Caco-2 (cell line): Measurements from ENCODE around the gene ENTREP3. TPM values are rescaled to one million over a fixed set of nuclear protein-coding genes. Genes with fewer than 3 reads are reported as not detected.

Experiments
- BruUV-seq: library from RNA; stranded (reverse); fragments of 400-500 nt; replicated peaks from 2 replicates; lab custom pipeline; 2021; lab: Mats Ljungman, UMichigan
- CTCF ChIA-PET: fragments of 300-600 bp; sonication (Branson Sonifier 250); formaldehyde crosslinking; loops from one replicate; lab custom pipeline; 2022; ENCODE audit warnings: antibody characterized with exemption; lab: Charles Lee
- POLR2A ChIA-PET: fragments of 300-600 bp; sonication (Branson Sonifier 250); formaldehyde crosslinking; loops from one replicate; lab custom pipeline; 2022; ENCODE audit warnings: antibody characterized with exemption; lab: Charles Lee
- DNase-seq, 2 experiments: peaks; one replicate each; pipeline versions ENCODE4 v3.0.0 to v3.0.0-alpha.2; 2020 to 2022
- H3K27me3 ChIP-seq: replicated peaks from 2 replicates; pipeline ENCODE4 v1.6.0; 2011; ENCODE audit warnings: low read length; ENCODE audit not compliant: control insufficient read depth, insufficient read depth
- H3K36me3 ChIP-seq: 2 replicates; pipeline ENCODE4 v1.5.1; 2011; ENCODE audit warnings: low read length; ENCODE audit not compliant: control insufficient read depth, insufficient read depth
- H3K4me1 ChIP-seq: fragments of 250-450 bp; sonication (Bioruptor Pico); 2 replicates; pipeline ENCODE4 v1.5.1; 2020; ENCODE audit warnings: mild to moderate bottlenecking
- H3K4me3 ChIP-seq: 2 replicates; pipeline ENCODE4 v1.5.1; 2011; ENCODE audit warnings: low read depth, mild to moderate bottlenecking, control low read depth, low read length
- H3K9me3 ChIP-seq: fragments of 250-450 bp; sonication (Bioruptor Pico); 2 replicates; pipeline ENCODE4 v1.5.1; 2020; ENCODE audit warnings: mild to moderate bottlenecking, moderate library complexity
- H3K27ac Mint-ChIP-seq: one replicate; pipeline ENCODE4 v1.8.0; 2022; ENCODE audit warnings: mixed read lengths; ENCODE audit not compliant: unreplicated experiment
- H3K27me3 Mint-ChIP-seq: one replicate; pipeline ENCODE4 v1.8.0; 2022; ENCODE audit warnings: mixed read lengths; ENCODE audit not compliant: insufficient read depth, unreplicated experiment
- H3K36me3 Mint-ChIP-seq: one replicate; pipeline ENCODE4 v1.8.0; 2022; ENCODE audit warnings: mild to moderate bottlenecking, mixed read lengths; ENCODE audit not compliant: insufficient read depth, unreplicated experiment
- H3K4me1 Mint-ChIP-seq: one replicate; pipeline ENCODE4 v1.8.0; 2022; ENCODE audit warnings: low read depth, mixed read lengths; ENCODE audit not compliant: unreplicated experiment
- H3K4me3 Mint-ChIP-seq: one replicate; pipeline ENCODE4 v1.8.0; 2022; ENCODE audit warnings: mild to moderate bottlenecking, moderate library complexity, mixed read lengths; ENCODE audit not compliant: unreplicated experiment
- H3K9me3 Mint-ChIP-seq: one replicate; pipeline ENCODE4 v1.8.0; 2022; ENCODE audit warnings: mixed read lengths; ENCODE audit not compliant: unreplicated experiment
- intact Hi-C: fragments of 100-400 bp; cut with micrococcal nuclease; formaldehyde crosslinking; loops from one replicate; pipeline ENCODE4 v1.10.0; 2022; ENCODE audit not compliant: unreplicated experiment
- total RNA-seq: library from RNA; stranded (reverse); gene quantifications from 2 replicates; pipeline ENCODE4 v1.2.3, GENCODE V29; 2022
- TF ChIP-seq, protein P1 (sequence below), 2 experiments: fragments of 200-600 bp in 1 of 2; IDR thresholded peaks; 1 replicate in 1 of 2; 2 replicates in 1 of 2; pipeline versions ENCODE4 v1.5.1 to v1.8.0; 2011 to 2022; ENCODE audit warnings: antibody characterized with exemption in 1 of 2, control low read depth in 1 of 2, inconsistent platforms in 1 of 2, low read depth in 1 of 2, low read length in 1 of 2, mild to moderate bottlenecking in 1 of 2, moderate library complexity in 1 of 2; ENCODE audit not compliant: insufficient read depth in 1 of 2, severe bottlenecking in 1 of 2, unreplicated experiment in 1 of 2

Gene ENTREP3
- total RNA-seq, 1 experiment from 2014 or later = 33.1 TPM

- Histone ChIP-seq H3K27me3 (no peaks in the 10 kb centered on the region), H3K4me1 (peaks cover 4% of the 10 kb centered on the region; the same call in 1 of the 2 replicates), H3K36me3 (peaks cover 2% of the 10 kb centered on the region; the same call in 1 of the 2 replicates), H3K9me3 (no peaks in the 10 kb centered on the region), H3K4me3 (no peak overlapping the region)
- TF ChIP-seq, protein P1, sequence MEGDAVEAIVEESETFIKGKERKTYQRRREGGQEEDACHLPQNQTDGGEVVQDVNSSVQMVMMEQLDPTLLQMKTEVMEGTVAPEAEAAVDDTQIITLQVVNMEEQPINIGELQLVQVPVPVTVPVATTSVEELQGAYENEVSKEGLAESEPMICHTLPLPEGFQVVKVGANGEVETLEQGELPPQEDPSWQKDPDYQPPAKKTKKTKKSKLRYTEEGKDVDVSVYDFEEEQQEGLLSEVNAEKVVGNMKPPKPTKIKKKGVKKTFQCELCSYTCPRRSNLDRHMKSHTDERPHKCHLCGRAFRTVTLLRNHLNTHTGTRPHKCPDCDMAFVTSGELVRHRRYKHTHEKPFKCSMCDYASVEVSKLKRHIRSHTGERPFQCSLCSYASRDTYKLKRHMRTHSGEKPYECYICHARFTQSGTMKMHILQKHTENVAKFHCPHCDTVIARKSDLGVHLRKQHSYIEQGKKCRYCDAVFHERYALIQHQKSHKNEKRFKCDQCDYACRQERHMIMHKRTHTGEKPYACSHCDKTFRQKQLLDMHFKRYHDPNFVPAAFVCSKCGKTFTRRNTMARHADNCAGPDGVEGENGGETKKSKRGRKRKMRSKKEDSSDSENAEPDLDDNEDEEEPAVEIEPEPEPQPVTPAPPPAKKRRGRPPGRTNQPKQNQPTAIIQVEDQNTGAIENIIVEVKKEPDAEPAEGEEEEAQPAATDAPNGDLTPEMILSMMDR (IDR thresholded peaks at IDR 0.05; ENCODE audit: insufficient read depth in 1 of 2, low read depth in 1 of 2, low read length in 1 of 2, severe bottlenecking in 1 of 2, unreplicated experiment in 1 of 2) = no peak
- CTCF ChIA-PET = no interaction called here
- no TSS peak for BruUV-seq
- Mint-ChIP-seq H3K27ac (no peak overlapping the region), H3K4me1 (no peaks in the 10 kb centered on the region), H3K27me3 (no peaks in the 10 kb centered on the region), H3K9me3 (no peaks in the 10 kb centered on the region), H3K36me3 (peaks cover 7% of the 10 kb centered on the region), H3K4me3 (no peak overlapping the region)
- intact Hi-C loops = no loop called here
- no peak for DNase-seq
- POLR2A ChIA-PET = no interaction called here
These were observed 29.8 kb upstream of the ENTREP3 start for GRCh38 chr1:155285063-155285462.

DNA sequence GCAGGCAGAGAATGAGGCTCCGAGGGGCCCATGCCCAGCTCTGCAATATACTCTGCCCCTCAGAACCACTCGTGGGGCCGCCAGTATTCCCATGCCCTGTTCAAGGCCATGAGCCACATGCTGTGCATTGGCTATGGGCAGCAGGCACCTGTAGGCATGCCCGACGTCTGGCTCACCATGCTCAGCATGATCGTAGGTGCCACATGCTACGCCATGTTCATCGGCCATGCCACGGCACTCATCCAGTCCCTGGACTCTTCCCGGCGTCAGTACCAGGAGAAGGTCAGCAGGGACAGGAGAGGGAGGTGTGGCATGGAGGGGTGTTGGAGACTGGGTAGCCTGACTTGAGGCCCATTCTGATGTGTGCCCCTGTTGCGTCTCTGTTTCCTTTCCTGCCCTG is 29.2 kb upstream of the ENTREP3 start:
- Mint-ChIP-seq H3K36me3 (peaks cover 9% of the 10 kb centered on the region), H3K27ac (no peak overlapping the region), H3K4me3 (no peak overlapping the region), H3K27me3 (no peaks in the 10 kb centered on the region), H3K4me1 (no peaks in the 10 kb centered on the region), H3K9me3 (no peaks in the 10 kb centered on the region)
- no peaks in the 10 kb centered on the region for H3K9me3 ChIP-seq
- H3K27me3 ChIP-seq = no peaks in the 10 kb centered on the region
- no peak overlapping the region for H3K4me3 ChIP-seq
- H3K36me3 ChIP-seq = peaks cover 2% of the 10 kb centered on the region; the same call in 1 of the 2 replicates
- ChIA-PET POLR2A (no interaction called here), CTCF (no interaction called here)
- no TSS peak for BruUV-seq
- intact Hi-C loops = no loop called here
- TF ChIP-seq, protein P1 (IDR thresholded peaks at IDR 0.05; ENCODE audit: insufficient read depth in 1 of 2, low read depth in 1 of 2, low read length in 1 of 2, severe bottlenecking in 1 of 2, unreplicated experiment in 1 of 2) = no peak
- peaks cover 4% of the 10 kb centered on the region; the same call in 1 of the 2 replicates for H3K4me1 ChIP-seq
- DNase-seq = no peak

DNA sequence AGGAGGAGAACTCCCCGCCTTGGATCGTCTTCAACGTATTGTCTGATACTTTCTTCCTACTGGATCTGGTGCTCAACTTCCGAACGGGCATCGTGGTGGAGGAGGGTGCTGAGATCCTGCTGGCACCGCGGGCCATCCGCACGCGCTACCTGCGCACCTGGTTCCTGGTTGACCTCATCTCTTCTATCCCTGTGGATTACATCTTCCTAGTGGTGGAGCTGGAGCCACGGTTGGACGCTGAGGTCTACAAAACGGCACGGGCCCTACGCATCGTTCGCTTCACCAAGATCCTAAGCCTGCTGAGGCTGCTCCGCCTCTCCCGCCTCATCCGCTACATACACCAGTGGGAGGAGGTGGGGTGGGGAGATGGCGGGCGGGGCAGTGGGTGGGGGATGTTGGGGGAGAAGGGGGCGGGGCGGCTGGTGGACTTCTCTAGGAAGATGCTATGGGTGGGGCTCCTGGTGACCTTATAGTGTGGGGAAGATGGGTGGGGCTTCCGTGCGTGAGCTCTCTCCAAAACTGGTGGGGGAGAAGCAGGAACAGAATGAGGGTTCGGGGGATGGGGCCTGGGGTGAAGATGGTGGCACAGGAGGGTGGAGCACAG is 27.3 kb upstream of the ENTREP3 start:
- Mint-ChIP-seq H3K4me3 (no peak overlapping the region), H3K36me3 (peaks cover 13% of the 10 kb centered on the region), H3K9me3 (no peaks in the 10 kb centered on the region), H3K27me3 (no peaks in the 10 kb centered on the region), H3K4me1 (peaks cover 7% of the 10 kb centered on the region), H3K27ac (no peak overlapping the region)
- ChIA-PET POLR2A (no interaction called here), CTCF (no interaction called here)
- Histone ChIP-seq H3K36me3 (peaks cover 2% of the 10 kb centered on the region; the same call in 1 of the 2 replicates), H3K9me3 (no peaks in the 10 kb centered on the region), H3K27me3 (no peaks in the 10 kb centered on the region), H3K4me3 (no peak overlapping the region), H3K4me1 (peaks cover 4% of the 10 kb centered on the region; the same call in 1 of the 2 replicates)
- no TSS peak for BruUV-seq
- TF ChIP-seq, protein P1 (IDR thresholded peaks at IDR 0.05; ENCODE audit: insufficient read depth in 1 of 2, low read depth in 1 of 2, low read length in 1 of 2, severe bottlenecking in 1 of 2, unreplicated experiment in 1 of 2) = no peak
- no peak for DNase-seq
- intact Hi-C loops = no loop called here
